Measurements from ENCODE around the gene ABCA12.

- TF ChIP-seq CTCF (IDR thresholded peaks at IDR 0.05), result no peak
- no peak for TF ChIP-seq POLR2A (IDR thresholded peaks at IDR 0.05)
These were observed 32.7 kb upstream of the ABCA12 start for GRCh38 chr2:215171151-215171550.

Data from body of pancreas (tissue), 4 donors.